K562 (cell line): Measurements from ENCODE around the gene ALG11. TPM values are rescaled to one million over a fixed set of nuclear protein-coding genes. Genes with fewer than 3 reads are reported as not detected.

ENCODE experiments used
- ATAC-seq: fragments of 200-7000 bp; cut with Tn5 transposase; 3 replicates; pipeline ENCODE4 v1.9.1; 2020; ENCODE audit warnings: moderate library complexity
- BruUV-seq: library from RNA; stranded (reverse); fragments of 400-500 nt; replicated peaks from 2 replicates; lab custom pipeline; 2021; lab: Mats Ljungman, UMichigan
- CTCF ChIA-PET: fragments of 300-600 bp; formaldehyde crosslinking; extraction: SDS; loops from one replicate; lab custom pipeline; 2021; ENCODE audit warnings: low intra/inter-chr PET ratio; lab: Yijun Ruan, JAX
- POLR2A ChIA-PET: fragments of 300-600, 350-650 bp; sonication (Branson Sonifier 250); formaldehyde crosslinking; extraction: SDS; loops from one replicate; lab custom pipeline; 2021; ENCODE audit warnings: antibody characterized with exemption, inconsistent platforms; lab: Yijun Ruan, JAX
- DNase-seq, 4 experiments: peaks; one replicate each; pipeline versions ENCODE4 v3.0.0 to v3.0.0-alpha.2; 2011 to 2018; ENCODE audit warnings: low spot score in 3 of 4, mixed read lengths in 3 of 4; ENCODE audit errors: extremely low read depth in 1 of 4
- FAIRE-seq: peaks from 2 replicates; lab custom pipeline; 2011; peaks lifted over from hg19 to GRCh38; lab: Jason Lieb, UNC
- H2AFZ ChIP-seq: 2 replicates; pipeline ENCODE4 v1.6.0; 2011; ENCODE audit warnings: low read depth, low read length, control low read depth, inconsistent platforms
- H3K27ac ChIP-seq: fragments of 200-600 bp; 3 replicates; pipeline ENCODE4 v1.8.0; 2011; ENCODE audit warnings: low read depth, mild to moderate bottlenecking, control low read depth, inconsistent platforms, low read length, moderate library complexity, mixed read lengths; ENCODE audit errors: extremely low read depth
- H3K27me3 ChIP-seq, 2 experiments: fragments of 300-600 bp in 1 of 2; 2 replicates in 1 of 2; 3 replicates in 1 of 2; pipeline versions ENCODE4 v1.6.0 to v1.8.0; 2011; ENCODE audit warnings: inconsistent platforms in 2 of 2, low read length in 2 of 2, mild to moderate bottlenecking in 1 of 2, mixed read lengths in 1 of 2, moderate library complexity in 1 of 2; ENCODE audit not compliant: control insufficient read depth in 2 of 2, insufficient read depth in 2 of 2
- H3K36me3 ChIP-seq: fragments of 300-600 bp; 3 replicates; pipeline ENCODE4 v1.8.0; 2011; ENCODE audit warnings: mild to moderate bottlenecking, low read length, inconsistent platforms; ENCODE audit not compliant: control insufficient read depth, insufficient read depth
- H3K4me1 ChIP-seq, 2 experiments: fragments of 200-600 bp in 1 of 2; replicated peaks in 1 of 2; 2 replicates in 1 of 2; 3 replicates in 1 of 2; pipeline versions ENCODE4 v1.5.1 to v1.8.0; 2011; ENCODE audit warnings: inconsistent platforms in 2 of 2, low read length in 2 of 2, mild to moderate bottlenecking in 1 of 2, mixed read lengths in 1 of 2, moderate library complexity in 1 of 2; ENCODE audit not compliant: control insufficient read depth in 2 of 2, insufficient read depth in 2 of 2
- H3K4me2 ChIP-seq: 2 replicates; pipeline ENCODE4 v1.6.1; 2011; ENCODE audit warnings: low read length, control low read depth, inconsistent platforms, mixed read lengths; ENCODE audit not compliant: insufficient read depth
- H3K4me3 ChIP-seq: fragments of 200-600 bp; sonication (generic), shearing (Covaris generic); 2 replicates; pipeline ENCODE4 v1.5.1; 2016; ENCODE audit warnings: control low read depth, inconsistent platforms
- H3K79me2 ChIP-seq: fragments of 200-600 bp; 3 replicates; pipeline ENCODE4 v1.8.0; 2011; ENCODE audit warnings: low read length, inconsistent platforms; ENCODE audit not compliant: control insufficient read depth, insufficient read depth
- H3K9ac ChIP-seq, 2 experiments: 2 replicates each; pipeline versions ENCODE4 v1.6.0 to v1.6.1; 2011; ENCODE audit warnings: low read depth in 2 of 2, low read length in 2 of 2, control low read depth in 1 of 2, inconsistent platforms in 1 of 2, mild to moderate bottlenecking in 1 of 2, mixed read lengths in 1 of 2; ENCODE audit not compliant: insufficient read depth in 1 of 2
- H3K9me1 ChIP-seq: one replicate; pipeline ENCODE4 v1.6.0; 2011; ENCODE audit warnings: inconsistent platforms, mild to moderate bottlenecking, low read length, moderate library complexity; ENCODE audit not compliant: control insufficient read depth, insufficient read depth
- H3K9me3 ChIP-seq: replicated peaks from 2 replicates; pipeline ENCODE4 v1.5.1; 2011; ENCODE audit warnings: low read depth, low read length, inconsistent platforms; ENCODE audit not compliant: control insufficient read depth, insufficient read depth
- H4K20me1 ChIP-seq: replicated peaks from 2 replicates; pipeline ENCODE4 v1.6.1; 2011; ENCODE audit warnings: low read length, inconsistent platforms, mixed read lengths; ENCODE audit not compliant: control insufficient read depth, insufficient read depth
- CBFA2T3 ChIP-seq: fragments of 450-650 bp; IDR thresholded peaks from 2 replicates; pipeline ENCODE4 v1.6.1; 2017
- DMBX1 ChIP-seq: fragments of 250-450 bp; sonication (Bioruptor Pico); IDR thresholded peaks from 2 replicates; pipeline ENCODE4 v1.8.0; 2022; ENCODE audit warnings: inconsistent platforms, mild to moderate bottlenecking, moderate library complexity, borderline replicate concordance
- HMG20B ChIP-seq: fragments of 250-450 bp; sonication (Bioruptor Pico); IDR thresholded peaks from 2 replicates; pipeline ENCODE4 v1.5.0; 2021; ENCODE audit warnings: mild to moderate bottlenecking
- KDM4B ChIP-seq, 2 experiments: fragments of 450-650 bp in 1 of 2; sonication (generic) in 1 of 2; IDR thresholded peaks; 2 replicates each; pipeline ENCODE4 v1.6.1; 2016 to 2017; ENCODE audit warnings: borderline replicate concordance in 2 of 2, antibody characterized with exemption in 1 of 2, low read depth in 1 of 2, mild to moderate bottlenecking in 1 of 2
- MECOM ChIP-seq: fragments of 250-450 bp; sonication (Bioruptor Pico); IDR thresholded peaks from 2 replicates; pipeline ENCODE4 v1.8.0; 2022; ENCODE audit warnings: inconsistent platforms
- NONO ChIP-seq, 2 experiments: fragments of 200-400 bp in 1 of 2; fragments of 450-650 bp in 1 of 2; formaldehyde crosslinking in 1 of 2; IDR thresholded peaks; 2 replicates each; pipeline ENCODE4 v1.6.1; 2017; ENCODE audit warnings: low read depth in 2 of 2, mild to moderate bottlenecking in 2 of 2, moderate library complexity in 2 of 2, low read length in 1 of 2
- PHF21A ChIP-seq: fragments of 450-650 bp; IDR thresholded peaks from 2 replicates; pipeline ENCODE4 v1.6.1; 2017; ENCODE audit warnings: low read depth, borderline replicate concordance
- RBM22 ChIP-seq: fragments of 200-400 bp; formaldehyde crosslinking; IDR thresholded peaks from 2 replicates; pipeline ENCODE4 v1.6.1; 2018; ENCODE audit warnings: low read length, low read depth; ENCODE audit not compliant: poor library complexity, severe bottlenecking
- SMARCB1 ChIP-seq: IDR thresholded peaks from 2 replicates; pipeline ENCODE4 v1.6.1; 2011; ENCODE audit warnings: improper control_type of control experiment, low read depth; ENCODE audit not compliant: insufficient read length
- TAF7 ChIP-seq: fragments of 450-650 bp; IDR thresholded peaks from 2 replicates; pipeline ENCODE4 v1.6.1; 2016; ENCODE audit warnings: missing genetic modification characterization, missing compliant biosample characterization
- ZBED1 ChIP-seq: IDR thresholded peaks from 2 replicates; pipeline ENCODE4 v1.6.1; 2014
- ZKSCAN1 ChIP-seq: fragments of 150-350 bp; IDR thresholded peaks from 2 replicates; pipeline ENCODE4 v1.6.1; 2016; ENCODE audit warnings: low read depth, low read length
- ZNF165 ChIP-seq: fragments of 250-450 bp; sonication (Bioruptor Pico); IDR thresholded peaks from 2 replicates; pipeline ENCODE4 v1.4.0; 2020; ENCODE audit warnings: borderline replicate concordance
- ZNF184 ChIP-seq: sonication (generic); formaldehyde crosslinking; IDR thresholded peaks from 2 replicates; pipeline ENCODE4 v1.5.0; 2020; ENCODE audit warnings: missing genetic modification reagents
- ZNF41 ChIP-seq: fragments of 250-450 bp; sonication (Bioruptor Pico); conservative IDR thresholded peaks from 2 replicates; pipeline ENCODE4 v1.4.0; 2020; ENCODE audit warnings: mild to moderate bottlenecking
- ZNF696 ChIP-seq: fragments of 250-450 bp; sonication (Bioruptor Pico); conservative IDR thresholded peaks from 2 replicates; pipeline ENCODE4 v1.4.0; 2020; ENCODE audit warnings: mild to moderate bottlenecking, moderate library complexity
- ZSCAN32 ChIP-seq: fragments of 450-650 bp; formaldehyde crosslinking; IDR thresholded peaks from 2 replicates; pipeline ENCODE4 v1.4.0; 2020; ENCODE audit warnings: mild to moderate bottlenecking, moderate library complexity
- WGBS: fragments of 100-300 bp; shearing (Covaris generic); methylation state at CpG from one replicate; pipeline ENCODE4 v1.1.6; 2016; ENCODE audit warnings: low coverage, mixed read lengths; ENCODE audit not compliant: insufficient coverage; ENCODE audit errors: missing lambda C conversion rate; 5-methylcytosine and 5-hydroxymethylcytosine counted together
- in situ Hi-C: fragments of 300-500 bp; cut with MboI; formaldehyde crosslinking; loops from 4 replicates; pipeline ENCODE4 v1.15.0; 2018; ENCODE audit warnings: inconsistent platforms, mixed read lengths
- intact Hi-C: fragments of 100-400 bp; cut with micrococcal nuclease; formaldehyde crosslinking; loops from 2 replicates; pipeline ENCODE4 v1.14.2; 2022
- polyA plus RNA-seq, 8 experiments: library from polyadenylated mRNA; depleted of rRNA in 4 of 8; stranded (reverse) in 5 of 8; unstranded in 3 of 8; fragments of >200 nt; fragmentation: Nextera tagmentation in 2 of 8; fragmentation: Illumina TruSeq in 1 of 8; extraction: Ambion mirVana in 2 of 8; extraction: Trizol in 1 of 8; gene quantifications; 2 replicates each; pipeline versions ENCODE4 v1.2.1 to v1.2.3, GENCODE V29; 2011 to 2014; ENCODE audit warnings: inconsistent platforms in 1 of 8, missing spikeins in 1 of 8
- total RNA-seq, 7 experiments: library from RNA; depleted of rRNA in 6 of 7; stranded (reverse); fragments of >200 nt in 6 of 7; fragmentation: Illumina TruSeq in 2 of 7; extraction: Trizol in 2 of 7; gene quantifications; 2 replicates each; pipeline versions ENCODE4 v1.2.1 to v1.2.3, GENCODE V29; 2011 to 2021; ENCODE audit warnings: low replicate concordance in 1 of 7

ALG11 gene
- total and polyA plus RNA-seq, 9 of the 15 experiments (the other 6 are each of a cell fraction or from before 2014, with no cell fraction given) = 7.3 to 19.2 (median 16.3) TPM

DNA sequence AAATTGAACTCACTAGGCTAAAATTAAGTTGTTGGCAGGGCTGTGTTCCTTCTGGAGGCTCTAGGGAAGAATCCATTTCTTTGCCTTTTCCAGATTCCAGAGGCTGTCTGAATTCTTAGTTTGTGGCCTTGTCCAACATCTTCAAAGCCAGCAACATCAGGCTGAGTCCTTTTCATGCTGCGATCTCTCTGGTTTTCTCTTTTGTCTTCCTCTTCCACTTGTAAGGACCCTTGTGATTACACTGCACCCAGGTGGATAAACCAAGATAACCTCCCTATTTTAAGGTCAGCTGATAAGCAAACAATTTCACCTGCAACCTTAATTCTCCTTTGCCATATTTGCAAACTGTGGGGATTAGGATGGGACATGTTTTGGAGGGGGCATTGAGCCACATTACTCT, 23.8 kb downstream of the ALG11 start (continued):
- TF ChIP-seq NONO (IDR thresholded peaks at IDR 0.05; ENCODE audit: low read depth in 2 of 2, low read length in 1 of 2) (no peak), SMARCB1 (no peak), ZNF41 (CRISPR knock-in tag) (no peak), HMG20B (CRISPR knock-in tag) (no peak), CBFA2T3 (peak; percentile 36; the same call in 1 of the 2 replicates), ZSCAN32 (CRISPR knock-in tag) (no peak), DMBX1 (CRISPR knock-in tag) (no peak), KDM4B (IDR thresholded peaks at IDR 0.05; ENCODE audit: borderline replicate concordance in 2 of 2, low read depth in 1 of 2) (no peak), RBM22 (no peak), ZBED1 (no peak), ZNF696 (CRISPR knock-in tag) (no peak)

DNA sequence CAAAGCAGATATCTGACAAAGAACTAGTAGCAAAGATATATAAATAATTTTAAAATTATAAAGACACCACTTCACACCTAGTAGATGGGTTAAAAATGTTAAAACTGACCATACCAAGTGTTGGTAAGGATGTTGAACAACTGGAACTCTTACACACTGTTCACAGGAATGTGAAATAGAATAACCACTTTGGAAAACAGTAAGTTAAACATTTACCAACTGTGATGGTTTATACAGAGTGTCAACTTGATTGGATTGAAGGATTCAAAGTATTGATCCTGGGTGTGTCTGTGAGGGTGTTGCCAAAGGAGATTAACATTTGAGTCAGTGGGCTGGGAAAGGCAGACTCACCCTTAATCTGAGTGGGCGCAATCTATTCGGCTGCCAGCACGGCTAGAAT, 31.5 kb downstream of the ALG11 start:
- POLR2A ChIA-PET = no interaction called here
- Histone ChIP-seq H3K36me3 (no peaks in the 10 kb centered on the region), H3K4me2 (no peak overlapping the region), H3K9me1 (no peaks in the 10 kb centered on the region), H3K27me3 (no peaks in the 10 kb centered on the region), H3K79me2 (no peaks in the 10 kb centered on the region), H2AFZ (no peak overlapping the region), H3K4me3 (no peak overlapping the region), H3K9ac (no peak overlapping the region), H4K20me1 (no peaks in the 10 kb centered on the region), H3K27ac (no peak overlapping the region), H3K4me1 (no peaks in the 10 kb centered on the region), H3K9me3 (no peaks in the 10 kb centered on the region)
- DNase-seq = no peak
- no peak for FAIRE-seq
- WGBS = 86% methylated on average over 3 of the region's 3 CpGs
- BruUV-seq = no TSS peak
- no peak for TF ChIP-seq ZKSCAN1
- TF ChIP-seq MECOM (CRISPR knock-in tag) = no peak
- no peak for TF ChIP-seq ZNF165 (CRISPR knock-in tag)
- TF ChIP-seq PHF21A = no peak
- TF ChIP-seq TAF7 = no peak
- no peak for TF ChIP-seq KDM4B (IDR thresholded peaks at IDR 0.05; ENCODE audit: borderline replicate concordance in 2 of 2, low read depth in 1 of 2)
- no peak for TF ChIP-seq ZNF184 (CRISPR knock-in tag)
- no peak for ATAC-seq
- CTCF ChIA-PET = no interaction called here
- intact Hi-C loops (no loop called here), in situ Hi-C loops (no loop called here)
